Stimulated activated effector memory CD8-positive, alpha-beta T cell treated with anti-CD3 and anti-CD28 coated beads, Interleukin-12 subunit alpha, Interleukin-12 subunit beta, amount 100 ng/mL, for 72 hours (primary cell): ENCODE results near the gene GHRH.

Source experiments
- ATAC-seq: fragments of 150-1000 bp; cut with Tn5 transposase; 2 replicates; pipeline ENCODE4 v1.10.0; 2021
- DNase-seq, 2 donors: peaks; one replicate each; pipeline ENCODE4 v3.0.0; 2021 to 2022; ENCODE audit warnings: low spot score in 2 of 2
- H3K27ac Mint-ChIP-seq: one replicate; pipeline ENCODE4 v1.8.0; 2022; ENCODE audit warnings: mild to moderate bottlenecking, mixed read lengths
- H3K36me3 Mint-ChIP-seq: one replicate; pipeline ENCODE4 v1.8.0; 2022; ENCODE audit warnings: mild to moderate bottlenecking, mixed read lengths
- H3K4me1 Mint-ChIP-seq: one replicate; pipeline ENCODE4 v1.8.0; 2022; ENCODE audit warnings: mixed read lengths
- H3K4me3 Mint-ChIP-seq: one replicate; pipeline ENCODE4 v1.8.0; 2022; ENCODE audit warnings: mild to moderate bottlenecking, mixed read lengths
- H3K9me3 Mint-ChIP-seq: one replicate; pipeline ENCODE4 v1.8.0; 2022; ENCODE audit warnings: mixed read lengths

The GHRH gene

GRCh38 chr20:37259031-37259430, 2.6 kb downstream of the GHRH start:
- H3K4me3 Mint-ChIP-seq: no peak overlapping the region
- ATAC-seq (no peak), DNase-seq (no peak)
- H3K4me1 Mint-ChIP-seq: no peaks in the 10 kb centered on the region
- no peaks in the 10 kb centered on the region for H3K9me3 Mint-ChIP-seq
- H3K36me3 Mint-ChIP-seq: no peaks in the 10 kb centered on the region
- H3K27ac Mint-ChIP-seq: peak overlapping the region; percentile 73

DNA sequence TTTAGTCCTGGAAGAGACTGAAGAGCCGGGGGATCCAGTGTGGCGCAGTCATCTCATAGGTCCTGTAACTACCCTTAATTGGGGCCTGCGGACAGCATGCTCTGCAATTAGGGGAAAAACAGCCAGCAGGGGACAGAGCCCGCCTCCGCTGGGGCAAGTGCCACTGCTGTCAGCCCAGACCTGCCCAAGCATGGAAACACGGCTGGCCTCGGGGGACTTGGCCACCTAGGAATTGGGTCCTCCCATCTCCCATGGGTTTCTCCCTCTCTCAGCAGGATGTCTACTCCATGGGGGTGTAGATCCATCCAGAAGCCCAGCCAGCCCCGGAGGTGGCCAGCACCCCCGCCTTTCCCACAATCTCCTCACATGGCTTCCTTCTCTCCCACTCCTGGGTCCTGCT, 3.6 kb downstream of the GHRH start:
- no peaks in the 10 kb centered on the region for H3K9me3 Mint-ChIP-seq
- ATAC-seq (peak; percentile 20), DNase-seq (no peak)
- H3K4me1 Mint-ChIP-seq: no peaks in the 10 kb centered on the region
- H3K27ac Mint-ChIP-seq: no peak overlapping the region
- no peak overlapping the region for H3K4me3 Mint-ChIP-seq
- no peaks in the 10 kb centered on the region for H3K36me3 Mint-ChIP-seq

GRCh38 chr20:37257530-37257929, 4.1 kb downstream of the GHRH start:
- H3K36me3 Mint-ChIP-seq: no peaks in the 10 kb centered on the region
- H3K27ac Mint-ChIP-seq: no peak overlapping the region
- no peaks in the 10 kb centered on the region for H3K9me3 Mint-ChIP-seq
- ATAC-seq: no peak
- DNase-seq: no peak
- no peak overlapping the region for H3K4me3 Mint-ChIP-seq
- H3K4me1 Mint-ChIP-seq: no peaks in the 10 kb centered on the region

GRCh38 chr20:37256286-37256685, 5.3 kb downstream of the GHRH start:
- ATAC-seq (no peak), DNase-seq (no peak)
- H3K9me3 Mint-ChIP-seq: no peaks in the 10 kb centered on the region
- H3K36me3 Mint-ChIP-seq: no peaks in the 10 kb centered on the region
- no peaks in the 10 kb centered on the region for H3K4me1 Mint-ChIP-seq
- no peak overlapping the region for H3K4me3 Mint-ChIP-seq
- no peak overlapping the region for H3K27ac Mint-ChIP-seq

GRCh38 chr20:37254114-37254878, 7.3 kb downstream of the GHRH start:
- Mint-ChIP-seq H3K27ac (no peak overlapping the region), H3K4me3 (no peak overlapping the region), H3K4me1 (no peaks in the 10 kb centered on the region), H3K9me3 (no peaks in the 10 kb centered on the region), H3K36me3 (no peaks in the 10 kb centered on the region)
- ATAC-seq (no peak), DNase-seq (no peak)

DNA sequence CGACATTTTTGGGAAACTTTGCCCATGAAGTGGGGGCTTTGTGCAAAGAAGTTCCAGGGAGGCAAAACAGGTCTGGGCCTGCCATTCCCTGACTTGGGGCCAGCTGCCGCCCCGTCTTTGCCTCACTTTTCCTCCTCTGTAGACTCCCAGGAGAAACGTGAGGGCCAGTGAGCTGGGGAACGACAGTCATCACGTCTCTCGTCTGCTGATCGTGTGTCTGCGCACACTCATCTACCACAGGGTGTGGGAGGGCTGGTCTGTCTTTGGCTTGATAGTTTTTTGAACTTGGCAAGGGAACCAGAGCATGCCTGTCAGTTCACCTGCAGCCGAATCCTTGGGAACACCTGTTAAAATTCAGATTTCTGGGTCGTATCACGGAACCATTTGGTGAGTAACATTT, 8.5 kb downstream of the GHRH start:
- no peaks in the 10 kb centered on the region for H3K36me3 Mint-ChIP-seq
- H3K4me1 Mint-ChIP-seq: no peaks in the 10 kb centered on the region
- ATAC-seq (no peak), DNase-seq (no peak)
- H3K9me3 Mint-ChIP-seq: no peaks in the 10 kb centered on the region
- H3K27ac Mint-ChIP-seq: no peak overlapping the region
- H3K4me3 Mint-ChIP-seq: no peak overlapping the region

GRCh38 chr20:37251825-37252477, 9.7 kb downstream of the GHRH start:
- no peak for DNase-seq
- no peaks in the 10 kb centered on the region for H3K4me1 Mint-ChIP-seq
- no peaks in the 10 kb centered on the region for H3K36me3 Mint-ChIP-seq
- H3K4me3 Mint-ChIP-seq: no peak overlapping the region
- no peak overlapping the region for H3K27ac Mint-ChIP-seq
- H3K9me3 Mint-ChIP-seq: no peaks in the 10 kb centered on the region
- no peak for ATAC-seq

DNA sequence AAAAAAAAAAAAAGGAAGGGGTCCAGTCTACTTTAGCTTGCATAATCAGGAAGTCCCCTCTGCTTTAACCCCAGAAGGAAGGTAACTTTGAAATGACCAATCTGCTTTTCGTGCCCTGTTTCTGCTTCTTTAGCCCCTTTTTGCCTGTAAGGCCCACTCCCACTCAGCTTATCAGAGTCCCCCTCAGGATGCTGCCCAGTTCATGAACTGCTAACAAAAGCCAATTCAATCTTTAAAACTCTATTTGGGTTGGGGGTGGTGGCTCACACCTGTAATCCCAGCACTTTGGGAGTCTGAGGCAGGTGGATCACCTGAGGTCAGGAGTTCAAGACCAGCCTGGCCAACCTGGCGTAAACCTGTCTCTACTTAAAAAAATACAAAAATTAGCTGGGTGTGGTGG, 12.3 kb downstream of the GHRH start:
- H3K36me3 Mint-ChIP-seq: peaks cover 6% of the 10 kb centered on the region
- no peaks in the 10 kb centered on the region for H3K4me1 Mint-ChIP-seq
- no peaks in the 10 kb centered on the region for H3K9me3 Mint-ChIP-seq
- H3K27ac Mint-ChIP-seq: no peak overlapping the region
- H3K4me3 Mint-ChIP-seq: no peak overlapping the region
- ATAC-seq (no peak), DNase-seq (no peak)

GRCh38 chr20:37247547-37247946, 14.1 kb downstream of the GHRH start:
- Mint-ChIP-seq H3K4me3 (no peak overlapping the region), H3K9me3 (no peaks in the 10 kb centered on the region), H3K36me3 (peaks cover 23% of the 10 kb centered on the region), H3K4me1 (no peaks in the 10 kb centered on the region), H3K27ac (no peak overlapping the region)
- ATAC-seq (no peak), DNase-seq (no peak)

DNA sequence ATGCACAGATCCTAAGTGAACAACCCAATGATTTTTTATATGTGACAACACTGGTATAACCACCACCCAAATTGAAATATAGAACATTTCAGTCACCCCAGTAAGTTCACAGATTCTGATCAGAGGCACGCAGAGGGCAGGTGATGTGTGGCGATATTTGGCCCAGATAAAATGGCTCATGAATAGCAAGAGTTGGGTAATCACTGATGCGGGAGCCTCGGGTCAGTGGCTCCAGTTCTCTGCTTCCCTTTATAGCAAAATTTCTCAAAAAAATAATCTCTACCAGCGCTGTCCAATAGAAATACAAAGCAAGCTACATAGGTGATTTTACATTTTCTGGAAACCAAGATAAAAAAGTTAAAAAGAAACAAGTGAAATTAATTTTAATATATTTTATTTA, 14.9 kb downstream of the GHRH start:
- Mint-ChIP-seq H3K9me3 (no peaks in the 10 kb centered on the region), H3K4me1 (no peaks in the 10 kb centered on the region), H3K4me3 (no peak overlapping the region), H3K36me3 (peaks cover 31% of the 10 kb centered on the region), H3K27ac (no peak overlapping the region)
- ATAC-seq (no peak), DNase-seq (no peak)

GRCh38 chr20:37245216-37246150, 16.1 kb downstream of the GHRH start:
- ATAC-seq (no peak), DNase-seq (no peak)
- Mint-ChIP-seq H3K36me3 (peaks cover 43% of the 10 kb centered on the region), H3K9me3 (no peaks in the 10 kb centered on the region), H3K4me1 (no peaks in the 10 kb centered on the region), H3K4me3 (no peak overlapping the region), H3K27ac (peak overlapping the region; percentile 24)

DNA sequence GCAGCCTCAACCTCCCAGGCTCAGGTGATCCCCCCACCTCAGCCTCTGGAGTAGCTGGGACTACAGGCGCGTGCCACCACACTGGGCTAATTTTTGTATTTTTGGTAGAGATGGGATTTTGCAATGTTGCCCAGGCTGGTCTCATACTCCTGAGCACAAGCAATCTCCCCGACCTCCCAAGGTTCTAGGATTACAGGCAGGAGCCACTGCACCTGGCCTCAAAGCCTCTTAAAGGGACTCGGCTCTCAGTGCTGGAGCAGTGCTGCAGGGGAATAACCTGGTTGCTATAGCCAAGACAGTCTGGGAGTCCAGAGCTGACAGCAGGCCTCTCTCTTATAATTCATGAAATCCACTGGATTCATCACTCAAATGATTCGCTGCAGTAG, 17.0 kb downstream of the GHRH start:
- Mint-ChIP-seq H3K9me3 (no peaks in the 10 kb centered on the region), H3K4me3 (no peak overlapping the region), H3K27ac (peak overlapping the region; percentile 24), H3K36me3 (peaks cover 52% of the 10 kb centered on the region), H3K4me1 (no peaks in the 10 kb centered on the region)
- no peak for ATAC-seq
- no peak for DNase-seq

- DNase-seq: no peak
- peak overlapping the region; percentile 38 for H3K27ac Mint-ChIP-seq
- H3K4me3 Mint-ChIP-seq: no peak overlapping the region
- no peak for ATAC-seq
- no peaks in the 10 kb centered on the region for H3K9me3 Mint-ChIP-seq
- H3K36me3 Mint-ChIP-seq: peaks cover 57% of the 10 kb centered on the region
- no peaks in the 10 kb centered on the region for H3K4me1 Mint-ChIP-seq
These were observed 17.6 kb downstream of the GHRH start for GRCh38 chr20:37243937-37244571.

DNA sequence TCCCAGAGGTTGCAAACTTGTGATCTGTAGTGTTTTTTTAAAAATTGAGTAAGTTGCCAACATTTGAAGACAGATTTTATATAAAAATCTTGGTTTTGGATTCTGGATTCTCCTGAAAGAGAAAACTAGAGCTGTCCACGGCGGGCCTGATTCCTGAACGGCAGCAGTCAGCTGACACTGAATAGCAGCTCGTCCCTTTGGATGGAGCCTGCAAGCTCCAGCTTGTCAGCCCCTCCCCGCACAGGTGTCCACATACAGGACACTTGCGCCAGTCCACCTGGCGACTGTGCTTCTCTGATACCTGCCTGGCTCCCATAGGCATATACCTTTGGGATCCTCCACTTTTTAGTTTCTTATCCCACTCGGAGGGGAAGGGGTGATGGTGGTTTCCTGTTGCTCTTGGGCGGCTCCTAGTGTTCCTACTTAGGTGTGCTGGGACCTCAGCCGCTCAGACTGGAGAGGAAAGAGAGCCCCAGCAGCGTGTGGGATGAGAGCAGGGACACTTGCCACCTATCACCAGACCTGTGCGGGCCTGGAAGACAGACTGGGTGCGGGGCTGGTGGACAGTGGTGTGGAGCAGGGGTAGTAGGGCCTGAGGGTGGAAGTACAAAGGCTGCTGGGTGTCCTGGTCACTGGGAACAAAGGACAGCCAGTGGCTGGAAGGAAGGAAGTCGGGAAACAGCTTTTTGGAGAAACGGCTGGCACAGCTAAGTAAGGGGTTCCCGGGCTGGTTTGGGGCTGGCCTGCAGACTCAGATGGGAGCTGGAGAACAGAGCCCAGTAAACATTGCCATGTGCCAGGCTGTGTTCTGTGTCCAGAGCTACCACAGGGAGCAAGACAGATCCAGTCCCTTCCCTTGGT, 18.3 kb downstream of the GHRH start:
- H3K36me3 Mint-ChIP-seq: peaks cover 65% of the 10 kb centered on the region

More for the DNA sequence above, 18.3 kb downstream of the GHRH start:
- no peak for ATAC-seq
- H3K27ac Mint-ChIP-seq: peak overlapping the region; percentile 38
- no peaks in the 10 kb centered on the region for H3K9me3 Mint-ChIP-seq
- H3K4me3 Mint-ChIP-seq: no peak overlapping the region
- no peaks in the 10 kb centered on the region for H3K4me1 Mint-ChIP-seq
- DNase-seq: no peak
